Uterus (tissue), 2 donors: ENCODE measurements around the gene CAMTA1.

Source experiments
- POLR2A ChIP-seq, 2 donors: fragments of 450-650 bp; IDR thresholded peaks; one replicate each; pipeline ENCODE4 v1.6.1; 2016; ENCODE audit warnings: antibody characterized with exemption in 2 of 2, mild to moderate bottlenecking in 1 of 2, moderate library complexity in 1 of 2
- TF ChIP-seq, protein P1 (sequence below), 4 experiments: fragments of 200-600 bp in 2 of 4; fragments of 450-650 bp in 2 of 4; sonication (generic) in 2 of 4; IDR thresholded peaks; one replicate each; pipeline ENCODE4 v1.5.1; 2016 to 2019; ENCODE audit warnings: antibody characterized with exemption in 4 of 4, mild to moderate bottlenecking in 2 of 4, moderate library complexity in 1 of 4

DNA sequence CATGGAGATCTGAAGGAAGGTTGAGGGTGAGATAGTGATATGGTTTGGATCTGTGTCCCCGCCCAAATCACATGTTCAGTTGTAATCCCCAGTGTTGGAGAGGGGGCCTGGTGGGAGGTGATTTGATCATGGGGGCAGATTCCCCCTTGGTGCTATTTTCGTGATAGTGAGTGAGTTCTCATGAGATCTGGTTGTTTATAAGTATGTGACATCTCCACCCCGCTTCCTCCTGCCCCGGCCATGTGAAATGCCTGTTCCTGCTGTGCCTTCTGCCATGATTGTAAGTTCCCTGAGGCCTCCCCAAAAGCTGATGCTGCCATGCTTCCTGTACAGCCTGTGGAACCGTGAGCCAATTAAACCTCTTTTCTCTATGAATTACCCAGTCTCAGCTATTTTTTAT is 533.9 kb downstream of the CAMTA1 start:
- TF ChIP-seq, protein P1, sequence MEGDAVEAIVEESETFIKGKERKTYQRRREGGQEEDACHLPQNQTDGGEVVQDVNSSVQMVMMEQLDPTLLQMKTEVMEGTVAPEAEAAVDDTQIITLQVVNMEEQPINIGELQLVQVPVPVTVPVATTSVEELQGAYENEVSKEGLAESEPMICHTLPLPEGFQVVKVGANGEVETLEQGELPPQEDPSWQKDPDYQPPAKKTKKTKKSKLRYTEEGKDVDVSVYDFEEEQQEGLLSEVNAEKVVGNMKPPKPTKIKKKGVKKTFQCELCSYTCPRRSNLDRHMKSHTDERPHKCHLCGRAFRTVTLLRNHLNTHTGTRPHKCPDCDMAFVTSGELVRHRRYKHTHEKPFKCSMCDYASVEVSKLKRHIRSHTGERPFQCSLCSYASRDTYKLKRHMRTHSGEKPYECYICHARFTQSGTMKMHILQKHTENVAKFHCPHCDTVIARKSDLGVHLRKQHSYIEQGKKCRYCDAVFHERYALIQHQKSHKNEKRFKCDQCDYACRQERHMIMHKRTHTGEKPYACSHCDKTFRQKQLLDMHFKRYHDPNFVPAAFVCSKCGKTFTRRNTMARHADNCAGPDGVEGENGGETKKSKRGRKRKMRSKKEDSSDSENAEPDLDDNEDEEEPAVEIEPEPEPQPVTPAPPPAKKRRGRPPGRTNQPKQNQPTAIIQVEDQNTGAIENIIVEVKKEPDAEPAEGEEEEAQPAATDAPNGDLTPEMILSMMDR (IDR thresholded peaks at IDR 0.05): no peak
- TF ChIP-seq POLR2A (IDR thresholded peaks at IDR 0.05): no peak
